Measurements from ENCODE around the gene KLF13.

DNA sequence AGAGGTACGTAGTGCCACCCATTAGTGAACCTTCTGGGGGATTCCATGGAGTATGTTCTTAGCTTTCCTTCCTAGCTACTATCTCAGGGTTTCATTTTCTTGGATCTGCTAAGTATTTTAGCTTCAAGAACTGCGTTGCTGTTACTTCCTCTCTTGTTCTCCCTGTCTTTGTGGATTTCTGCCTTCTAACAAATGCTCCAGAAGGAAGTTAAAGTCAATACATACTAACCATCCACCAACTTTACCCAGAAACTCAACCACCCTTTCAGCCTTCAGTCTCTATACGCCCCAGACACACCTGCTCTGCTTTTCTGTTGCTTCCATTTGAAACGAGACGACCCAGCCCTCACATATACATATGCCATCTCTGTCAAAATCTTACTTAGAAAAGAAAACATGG lies 2.4 kb upstream of the KLF13 start:
- TF ChIP-seq, protein P1, sequence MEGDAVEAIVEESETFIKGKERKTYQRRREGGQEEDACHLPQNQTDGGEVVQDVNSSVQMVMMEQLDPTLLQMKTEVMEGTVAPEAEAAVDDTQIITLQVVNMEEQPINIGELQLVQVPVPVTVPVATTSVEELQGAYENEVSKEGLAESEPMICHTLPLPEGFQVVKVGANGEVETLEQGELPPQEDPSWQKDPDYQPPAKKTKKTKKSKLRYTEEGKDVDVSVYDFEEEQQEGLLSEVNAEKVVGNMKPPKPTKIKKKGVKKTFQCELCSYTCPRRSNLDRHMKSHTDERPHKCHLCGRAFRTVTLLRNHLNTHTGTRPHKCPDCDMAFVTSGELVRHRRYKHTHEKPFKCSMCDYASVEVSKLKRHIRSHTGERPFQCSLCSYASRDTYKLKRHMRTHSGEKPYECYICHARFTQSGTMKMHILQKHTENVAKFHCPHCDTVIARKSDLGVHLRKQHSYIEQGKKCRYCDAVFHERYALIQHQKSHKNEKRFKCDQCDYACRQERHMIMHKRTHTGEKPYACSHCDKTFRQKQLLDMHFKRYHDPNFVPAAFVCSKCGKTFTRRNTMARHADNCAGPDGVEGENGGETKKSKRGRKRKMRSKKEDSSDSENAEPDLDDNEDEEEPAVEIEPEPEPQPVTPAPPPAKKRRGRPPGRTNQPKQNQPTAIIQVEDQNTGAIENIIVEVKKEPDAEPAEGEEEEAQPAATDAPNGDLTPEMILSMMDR (IDR thresholded peaks at IDR 0.05; ENCODE audit: low read length) = no peak
- TF ChIP-seq EZH2phosphoT487 (IDR thresholded peaks at IDR 0.05; ENCODE audit: low read length) = no peak
